Effector memory CD8-positive, alpha-beta T cell (primary cell): ENCODE results near the gene TGFBR1.

ENCODE experiments used
- ATAC-seq: fragments of 150-1000 bp; cut with Tn5 transposase; replicated peaks from 2 replicates; pipeline ENCODE4 v1.10.0; 2021; ENCODE audit warnings: mild to moderate bottlenecking, moderate library complexity
- DNase-seq, 3 experiments: peaks; one replicate each; pipeline ENCODE4 v3.0.0; 2021
- H3K27ac Mint-ChIP-seq, 2 donors: one replicate each; pipeline ENCODE4 v1.8.0; 2022; ENCODE audit warnings: mild to moderate bottlenecking in 2 of 2, mixed read lengths in 2 of 2, moderate library complexity in 2 of 2
- H3K27me3 Mint-ChIP-seq, 2 donors: one replicate each; pipeline ENCODE4 v1.8.0; 2022; ENCODE audit warnings: mixed read lengths in 2 of 2
- H3K36me3 Mint-ChIP-seq: one replicate; pipeline ENCODE4 v1.8.0; 2022; ENCODE audit warnings: mild to moderate bottlenecking, moderate library complexity, mixed read lengths; ENCODE audit not compliant: insufficient read depth
- H3K4me1 Mint-ChIP-seq, 2 donors: one replicate each; pipeline ENCODE4 v1.8.0; 2022; ENCODE audit warnings: low read depth in 2 of 2, mixed read lengths in 2 of 2
- H3K4me3 Mint-ChIP-seq, 2 donors: one replicate each; pipeline ENCODE4 v1.8.0; 2022; ENCODE audit warnings: mild to moderate bottlenecking in 2 of 2, mixed read lengths in 2 of 2, moderate library complexity in 2 of 2
- H3K9me3 Mint-ChIP-seq, 2 donors: one replicate each; pipeline ENCODE4 v1.8.0; 2022; ENCODE audit warnings: mixed read lengths in 2 of 2

The TGFBR1 gene

DNA sequence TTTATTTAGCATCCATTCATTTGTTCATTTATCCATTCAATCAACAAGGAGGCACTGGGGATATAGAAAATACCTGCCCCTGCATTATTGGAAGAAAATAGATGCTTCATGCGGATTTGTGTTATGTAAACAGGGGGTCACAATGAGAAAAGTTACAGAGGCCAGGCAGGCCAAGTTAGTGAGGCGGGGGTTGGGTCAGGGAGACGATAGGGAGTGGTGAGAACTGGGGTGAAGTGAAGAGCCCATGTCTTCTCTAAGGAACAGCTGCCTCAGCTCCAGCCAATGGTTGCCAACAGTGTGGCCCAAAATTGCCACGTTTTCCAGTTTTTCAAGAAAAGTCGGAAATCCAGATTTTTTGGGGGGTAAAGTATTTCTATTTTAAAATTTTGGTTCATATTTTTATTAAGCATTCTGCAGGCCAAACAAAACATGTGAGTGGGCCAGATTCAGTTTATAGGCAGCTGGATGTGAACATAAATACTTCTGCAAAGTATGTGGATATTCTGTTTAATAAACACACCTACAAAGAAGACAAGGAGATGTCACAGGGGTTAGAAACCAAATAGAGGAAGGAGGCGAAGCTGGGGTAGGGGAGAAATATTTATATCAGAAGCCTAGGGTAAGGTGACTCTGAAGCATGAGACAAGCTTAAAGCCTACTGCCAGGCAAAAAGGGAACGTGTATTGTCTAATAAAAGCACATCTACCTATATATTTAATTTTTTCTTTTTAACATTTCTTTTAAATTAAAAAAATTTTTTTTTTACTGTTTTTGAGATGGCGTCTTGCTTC is 72.9 kb downstream of the TGFBR1 start:
- Mint-ChIP-seq H3K27ac (no peak overlapping the region), H3K4me1 (peaks cover 5 to 6% of the 10 kb centered on the region in 2 donors)

DNA sequence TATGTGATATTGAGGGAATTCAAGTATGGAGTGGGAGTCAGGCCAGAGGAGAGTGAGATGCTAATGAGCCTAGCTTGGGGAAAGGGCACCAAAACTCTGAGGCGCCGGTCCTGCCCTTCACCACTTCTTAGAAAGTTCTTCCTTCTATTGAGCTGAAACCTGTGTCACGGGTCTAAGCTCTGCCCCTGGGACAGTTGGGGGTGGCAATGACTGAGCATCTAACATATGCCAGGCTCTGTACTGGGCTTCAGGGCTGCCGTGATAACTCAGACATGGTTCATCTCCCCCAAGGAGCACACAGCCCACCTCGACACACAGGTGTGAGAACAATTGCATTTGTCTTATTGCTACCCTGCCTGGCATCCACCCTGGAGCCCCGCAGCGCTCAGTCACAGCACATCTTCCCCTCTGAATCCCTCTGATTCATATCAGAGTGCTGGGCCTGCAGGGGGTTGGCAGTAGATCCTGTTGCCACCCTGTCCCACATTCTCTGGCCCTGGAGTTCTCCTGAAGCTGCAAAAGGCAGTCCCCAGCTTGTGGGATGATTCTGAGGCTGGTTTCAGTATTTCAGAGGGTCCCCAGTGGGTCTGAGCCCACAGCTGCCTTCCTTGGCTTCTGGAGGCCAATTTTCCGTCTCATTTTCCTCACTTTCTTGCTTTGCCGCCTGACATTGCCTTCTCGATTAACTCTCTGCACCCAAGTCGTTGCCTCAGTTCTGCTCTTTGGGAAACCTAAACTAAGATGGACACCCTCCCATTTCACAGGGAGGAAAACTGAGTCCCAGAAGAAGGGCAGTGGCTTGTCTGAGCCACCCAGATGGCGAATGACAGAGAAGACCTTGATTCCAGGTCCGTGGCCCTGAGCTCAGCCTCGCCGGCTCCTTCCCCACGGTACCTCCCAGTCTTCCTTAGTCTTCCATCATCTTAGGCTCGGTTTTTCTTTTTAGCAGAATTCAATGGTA is 74.3 kb downstream of the TGFBR1 start:
- no peaks in the 10 kb centered on the region for H3K36me3 Mint-ChIP-seq
- peaks cover 8 to 9% of the 10 kb centered on the region in 2 donors for H3K4me1 Mint-ChIP-seq
- H3K4me3 Mint-ChIP-seq = no peak overlapping the region
- ATAC-seq (no peak), DNase-seq (no peak)
- H3K9me3 Mint-ChIP-seq = no peaks in the 10 kb centered on the region
- H3K27ac Mint-ChIP-seq = no peak overlapping the region
- no peaks in the 10 kb centered on the region for H3K27me3 Mint-ChIP-seq

More for the DNA sequence above, 72.9 kb downstream of the TGFBR1 start:
- Mint-ChIP-seq H3K4me3 (no peak overlapping the region), H3K9me3 (no peaks in the 10 kb centered on the region), H3K36me3 (no peaks in the 10 kb centered on the region), H3K27me3 (peaks cover 0 to 6% of the 10 kb centered on the region in 2 donors)
- no peak for ATAC-seq
- DNase-seq = no peak

DNA sequence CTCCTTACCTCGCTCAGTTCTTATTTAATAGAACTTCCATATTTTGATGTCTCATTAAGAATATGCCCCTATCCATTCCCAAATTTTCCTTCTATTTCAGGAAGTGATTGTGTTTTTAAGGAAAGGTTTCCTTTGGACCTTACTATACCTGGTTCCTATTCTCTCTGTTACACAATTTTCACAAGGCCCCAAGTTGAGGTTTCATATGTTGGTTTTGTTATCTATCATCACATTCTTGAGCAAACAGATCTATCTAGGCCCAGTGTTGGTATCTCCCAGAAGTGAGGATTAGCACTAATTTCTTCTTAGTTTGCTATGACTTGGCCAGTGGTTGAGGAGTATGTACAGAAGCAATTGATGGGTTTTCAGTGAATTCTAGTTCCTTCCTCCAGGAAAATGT is 75.3 kb downstream of the TGFBR1 start:
- ATAC-seq (no peak), DNase-seq (no peak)
- peak overlapping the region in 1 of 2 donors; percentile 51 for H3K27ac Mint-ChIP-seq
- no peaks in the 10 kb centered on the region for H3K27me3 Mint-ChIP-seq
- H3K4me3 Mint-ChIP-seq = no peak overlapping the region
- H3K9me3 Mint-ChIP-seq = no peaks in the 10 kb centered on the region
- no peaks in the 10 kb centered on the region for H3K36me3 Mint-ChIP-seq
- peaks cover 14 to 15% of the 10 kb centered on the region in 2 donors for H3K4me1 Mint-ChIP-seq

DNA sequence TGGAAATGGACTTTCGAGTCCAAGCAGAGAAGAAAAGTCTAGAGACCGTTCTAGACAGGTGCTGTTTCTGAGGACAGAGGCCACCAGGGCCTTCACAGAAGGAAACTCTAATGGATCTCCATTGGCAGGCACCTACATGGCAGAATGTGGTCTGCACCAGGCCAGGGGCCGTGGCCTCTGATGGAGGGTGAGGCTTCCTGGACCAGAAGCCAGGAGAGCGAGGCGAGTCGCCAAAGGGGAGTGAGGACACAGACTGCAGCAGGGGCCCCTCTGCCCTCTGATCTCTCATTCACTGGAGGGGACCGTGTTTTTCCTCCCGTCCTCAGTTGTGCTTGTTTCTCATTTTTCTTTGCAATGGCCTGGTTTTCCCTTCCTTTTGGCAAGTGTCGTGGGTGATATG is 75.7 kb downstream of the TGFBR1 start:
- Mint-ChIP-seq H3K9me3 (no peaks in the 10 kb centered on the region), H3K27me3 (no peaks in the 10 kb centered on the region), H3K27ac (peak overlapping the region in 1 of 2 donors; percentile 51), H3K36me3 (no peaks in the 10 kb centered on the region), H3K4me1 (peaks cover 14 to 15% of the 10 kb centered on the region in 2 donors), H3K4me3 (peak overlapping the region in 1 of 2 donors; percentile 12)
- no peak for ATAC-seq
- no peak for DNase-seq

DNA sequence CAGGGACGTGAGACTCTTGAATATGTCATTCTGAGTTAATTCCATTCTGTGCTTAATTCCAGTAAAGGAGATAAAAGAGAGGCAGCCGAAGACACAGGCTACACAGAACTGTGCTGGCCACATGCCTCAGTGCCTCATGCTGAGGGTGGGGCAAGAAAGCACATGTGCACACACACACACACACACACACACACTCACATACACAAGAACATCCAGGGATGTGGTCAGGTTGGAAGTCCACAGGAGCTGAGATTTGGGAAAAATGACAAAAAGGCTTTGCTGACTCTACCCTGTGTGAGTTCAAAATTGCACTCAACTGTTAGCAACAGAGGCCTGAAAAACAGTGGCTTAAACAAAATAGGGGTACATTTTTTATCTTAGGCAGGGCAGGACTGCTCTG is 76.3 kb downstream of the TGFBR1 start:
- no peaks in the 10 kb centered on the region for H3K9me3 Mint-ChIP-seq
- DNase-seq = no peak
- no peaks in the 10 kb centered on the region for H3K36me3 Mint-ChIP-seq
- peaks cover 14 to 15% of the 10 kb centered on the region in 2 donors for H3K4me1 Mint-ChIP-seq
- no peak overlapping the region for H3K27ac Mint-ChIP-seq
- H3K4me3 Mint-ChIP-seq = peak overlapping the region in 1 of 2 donors; percentile 12
- ATAC-seq = no peak
- no peaks in the 10 kb centered on the region for H3K27me3 Mint-ChIP-seq

DNA sequence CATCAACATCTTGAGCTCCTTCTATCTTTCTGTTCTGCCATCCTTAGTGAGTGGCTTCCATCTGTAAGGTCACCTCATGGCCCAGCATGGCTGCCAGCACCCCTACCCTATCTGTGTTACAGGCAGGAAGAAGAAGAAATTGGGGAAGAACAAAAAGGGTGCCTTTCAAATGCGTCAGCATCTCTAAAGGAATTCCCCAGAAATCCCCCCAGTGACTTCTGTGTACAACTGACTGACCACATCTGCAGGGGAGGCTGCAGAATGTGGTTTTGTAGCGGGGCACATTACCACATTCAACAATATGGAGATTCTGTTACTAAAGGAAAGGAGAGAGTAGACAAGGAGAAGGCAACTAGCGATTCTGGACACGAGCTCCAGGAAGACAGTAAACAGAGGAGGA is 76.7 kb downstream of the TGFBR1 start:
- no peaks in the 10 kb centered on the region for H3K9me3 Mint-ChIP-seq
- no peak overlapping the region for H3K4me3 Mint-ChIP-seq
- peaks cover 14 to 15% of the 10 kb centered on the region in 2 donors for H3K4me1 Mint-ChIP-seq
- no peaks in the 10 kb centered on the region for H3K27me3 Mint-ChIP-seq
- peak; percentile 51 for ATAC-seq
- DNase-seq = no peak
- H3K36me3 Mint-ChIP-seq = no peaks in the 10 kb centered on the region
- no peak overlapping the region for H3K27ac Mint-ChIP-seq

DNA sequence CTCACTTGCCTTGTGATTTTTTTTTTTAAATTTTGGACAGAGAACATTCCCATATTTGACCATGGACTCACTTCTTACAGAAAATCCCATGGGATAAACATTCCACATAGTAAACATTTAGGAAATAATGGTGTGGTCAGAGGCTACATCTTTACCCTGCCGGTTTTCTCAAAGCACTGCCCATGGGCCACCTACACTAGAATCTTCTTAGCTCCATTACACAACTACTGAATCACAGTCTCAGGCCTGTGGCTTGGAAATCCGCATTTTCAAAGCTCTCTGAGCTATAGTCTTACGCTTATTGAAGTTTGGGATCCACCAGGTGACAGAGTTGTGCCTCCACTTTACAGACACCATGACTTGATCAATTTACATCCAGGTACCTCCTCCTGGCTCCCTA is 77.4 kb downstream of the TGFBR1 start:
- H3K36me3 Mint-ChIP-seq = no peaks in the 10 kb centered on the region
- DNase-seq = no peak
- no peaks in the 10 kb centered on the region for H3K27me3 Mint-ChIP-seq
- H3K27ac Mint-ChIP-seq = no peak overlapping the region
- H3K9me3 Mint-ChIP-seq = no peaks in the 10 kb centered on the region
- H3K4me1 Mint-ChIP-seq = peaks cover 14 to 15% of the 10 kb centered on the region in 2 donors
- no peak for ATAC-seq
- no peak overlapping the region for H3K4me3 Mint-ChIP-seq

DNA sequence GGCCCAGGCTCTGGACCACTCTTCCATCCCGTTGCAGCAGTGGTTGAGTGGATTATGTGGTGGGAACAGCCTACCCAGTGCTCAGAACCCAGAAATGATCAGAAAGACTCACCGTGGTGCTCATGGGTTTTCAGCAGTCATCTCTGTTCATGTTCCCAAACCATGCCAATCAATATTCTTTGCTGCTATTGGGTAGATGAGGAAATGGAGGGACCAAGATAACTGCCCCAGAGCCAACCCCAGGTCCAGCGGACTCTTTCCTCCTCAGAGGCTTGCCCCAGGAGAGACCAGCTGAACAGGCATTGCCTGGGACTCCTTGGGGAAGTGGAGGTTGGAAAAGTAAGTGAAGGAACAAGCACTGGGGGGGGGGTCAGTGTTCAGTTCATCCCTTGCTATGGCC is 78.7 kb downstream of the TGFBR1 start:
- no peak overlapping the region for H3K4me3 Mint-ChIP-seq
- H3K27me3 Mint-ChIP-seq = peaks cover 0 to 7% of the 10 kb centered on the region in 2 donors
- H3K36me3 Mint-ChIP-seq = no peaks in the 10 kb centered on the region
- DNase-seq (no peak), ATAC-seq (no peak)
- H3K27ac Mint-ChIP-seq = peak overlapping the region in 1 of 2 donors; percentile 10
- H3K4me1 Mint-ChIP-seq = peaks cover 14 to 15% of the 10 kb centered on the region in 2 donors
- H3K9me3 Mint-ChIP-seq = no peaks in the 10 kb centered on the region

DNA sequence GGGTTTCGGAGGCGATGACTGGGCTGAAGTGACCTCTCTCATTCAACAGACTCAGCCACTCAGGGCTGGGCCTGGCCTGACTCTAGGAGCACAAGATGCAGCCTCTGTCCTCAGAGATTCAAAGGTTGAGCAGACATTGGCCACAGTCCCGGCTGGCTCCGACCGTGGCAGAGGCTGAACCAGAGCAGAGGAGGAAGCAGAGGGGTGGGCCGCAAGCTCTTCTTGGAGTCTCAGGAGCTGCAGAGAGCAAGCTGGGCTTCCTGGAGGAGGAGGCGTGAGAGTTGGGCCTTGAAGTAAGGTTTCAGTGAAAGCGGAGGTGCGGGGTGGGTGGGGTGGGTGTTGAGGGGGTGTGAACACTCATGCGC is 79.2 kb downstream of the TGFBR1 start:
- no peak for ATAC-seq
- Mint-ChIP-seq H3K36me3 (no peaks in the 10 kb centered on the region), H3K4me3 (peak overlapping the region; percentile 33 to 37), H3K27ac (peak overlapping the region; percentile 10 to 26), H3K27me3 (peaks cover under 1 to 12% of the 10 kb centered on the region in 2 donors), H3K9me3 (no peaks in the 10 kb centered on the region), H3K4me1 (peaks cover 14 to 15% of the 10 kb centered on the region in 2 donors)
- DNase-seq = no peak

DNA sequence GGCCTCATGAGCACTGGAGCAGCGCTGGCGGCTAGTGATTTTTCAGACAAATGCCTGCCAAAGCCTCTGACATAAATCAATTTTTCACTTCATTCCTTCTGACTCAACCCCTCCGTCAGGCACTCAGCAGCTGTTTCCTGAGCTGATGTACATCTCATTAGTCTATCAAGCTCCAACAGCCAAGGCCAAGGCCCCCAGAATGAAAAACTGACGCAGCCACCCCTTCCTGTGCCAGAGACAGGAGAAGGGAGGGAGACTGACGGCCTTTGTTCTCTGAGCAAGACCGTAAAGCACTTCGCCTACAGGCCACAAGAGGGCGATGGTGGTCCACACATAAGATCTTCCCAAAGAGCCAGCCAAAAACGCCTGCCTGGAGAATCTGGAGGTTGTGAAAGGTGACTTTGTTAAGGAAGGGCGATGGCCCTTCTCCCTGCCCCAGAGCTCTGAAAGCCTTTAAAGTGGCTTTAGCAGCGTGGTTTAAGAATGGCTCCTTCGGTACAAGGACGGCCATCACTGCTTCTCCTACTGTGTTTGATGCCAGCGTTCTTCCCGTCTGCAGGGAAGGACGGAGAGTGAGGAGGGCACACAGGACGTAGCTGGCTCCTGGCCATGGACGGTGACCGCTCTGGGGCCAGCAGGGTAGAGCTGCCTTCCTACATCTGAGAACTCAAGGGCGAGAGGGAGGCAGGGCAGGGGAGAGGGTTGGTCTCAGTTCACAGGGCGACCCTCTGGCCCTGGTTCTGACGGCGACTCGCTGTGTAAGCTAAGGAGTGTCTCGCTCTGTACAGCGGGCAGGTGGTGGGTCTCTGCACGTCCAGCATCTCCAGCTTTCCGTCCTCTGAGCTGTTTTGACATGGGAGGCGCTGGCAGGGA is 79.8 kb downstream of the TGFBR1 start:
- Mint-ChIP-seq H3K27me3 (peaks cover 6 to 18% of the 10 kb centered on the region in 2 donors), H3K36me3 (no peaks in the 10 kb centered on the region), H3K4me3 (peak overlapping the region; percentile 33 to 37), H3K9me3 (no peaks in the 10 kb centered on the region), H3K27ac (peak overlapping the region; percentile 26 to 32), H3K4me1 (peaks cover 14 to 15% of the 10 kb centered on the region in 2 donors)
- ATAC-seq (peak; percentile 87), DNase-seq (peak; percentile 66 to 76 (median 68))

DNA sequence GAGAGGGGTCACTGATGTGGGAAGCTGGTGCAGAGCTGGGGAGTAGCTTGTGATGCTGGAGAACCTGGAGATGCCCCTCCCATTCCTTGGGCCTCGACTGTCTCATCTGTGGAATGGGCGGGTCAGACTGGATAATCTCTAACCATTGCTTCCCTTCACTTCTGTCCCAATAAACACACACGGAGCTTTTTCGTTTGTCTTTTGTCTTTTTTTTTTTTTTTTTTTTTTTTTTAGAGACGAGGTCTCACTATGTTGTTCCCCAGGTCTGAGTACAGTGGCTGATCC is 80.4 kb downstream of the TGFBR1 start:
- H3K9me3 Mint-ChIP-seq = no peaks in the 10 kb centered on the region
- ATAC-seq (no peak), DNase-seq (no peak)
- no peaks in the 10 kb centered on the region for H3K36me3 Mint-ChIP-seq
- H3K27me3 Mint-ChIP-seq = peaks cover 6 to 19% of the 10 kb centered on the region in 2 donors
- peak overlapping the region in 1 of 2 donors; percentile 32 for H3K27ac Mint-ChIP-seq
- peak overlapping the region in 1 of 2 donors; percentile 37 for H3K4me3 Mint-ChIP-seq
- H3K4me1 Mint-ChIP-seq = peaks cover 14 to 15% of the 10 kb centered on the region in 2 donors

DNA sequence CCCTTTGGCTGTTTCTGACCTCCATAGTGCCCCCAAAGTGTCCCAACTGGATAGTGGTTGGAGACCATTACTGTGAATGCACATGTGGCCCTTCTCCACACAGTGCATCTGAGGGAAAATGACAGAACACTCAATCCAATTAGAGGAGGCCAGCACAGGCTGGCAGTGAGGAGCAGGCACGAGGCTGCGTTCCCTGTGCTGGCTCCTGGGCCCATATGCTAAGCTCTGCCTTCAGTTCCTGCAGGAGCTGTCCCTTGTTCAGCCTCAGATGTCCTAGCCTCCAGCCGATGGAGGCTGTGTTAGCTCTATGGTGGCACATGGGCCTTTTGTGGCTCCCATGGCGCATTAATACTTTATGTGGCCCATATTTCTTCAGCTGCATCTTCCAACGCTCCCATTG is 81.0 kb downstream of the TGFBR1 start:
- H3K4me1 Mint-ChIP-seq = peaks cover 14 to 15% of the 10 kb centered on the region in 2 donors

DNA sequence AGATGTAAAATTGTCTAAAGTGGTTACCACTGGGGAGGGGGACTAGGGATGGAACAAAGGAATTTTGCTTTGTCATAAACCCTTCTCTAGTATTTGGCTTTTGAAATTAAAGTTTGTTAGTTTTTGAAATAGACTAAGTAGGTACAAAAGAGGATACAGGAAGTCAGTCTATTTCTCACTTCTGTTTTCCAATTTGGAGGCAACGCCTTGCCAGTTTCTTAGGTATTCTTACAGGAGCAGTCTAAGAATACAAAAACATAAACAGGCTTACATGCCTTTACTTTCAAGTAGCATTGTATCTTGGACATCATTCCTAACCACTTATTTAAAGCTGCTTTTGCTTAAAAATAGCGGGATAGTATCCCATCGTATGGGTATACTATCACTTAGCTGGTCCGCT is 82.4 kb downstream of the TGFBR1 start:
- ATAC-seq (no peak), DNase-seq (no peak)
- Mint-ChIP-seq H3K9me3 (no peaks in the 10 kb centered on the region), H3K4me1 (peaks cover 9% of the 10 kb centered on the region in 2 donors), H3K36me3 (no peaks in the 10 kb centered on the region), H3K4me3 (no peak overlapping the region), H3K27ac (no peak overlapping the region), H3K27me3 (peaks cover 17 to 30% of the 10 kb centered on the region in 2 donors)

More for the DNA sequence above, 81.0 kb downstream of the TGFBR1 start:
- ATAC-seq (no peak), DNase-seq (no peak)
- Mint-ChIP-seq H3K36me3 (no peaks in the 10 kb centered on the region), H3K27ac (no peak overlapping the region), H3K27me3 (peaks cover 12 to 25% of the 10 kb centered on the region in 2 donors), H3K9me3 (no peaks in the 10 kb centered on the region), H3K4me3 (no peak overlapping the region)
